Suprapubic skin (tissue), 3 donors: Measurements from ENCODE around the gene KRTAP19-7.

Experiments
- EP300 ChIP-seq: sonication (generic); formaldehyde crosslinking; IDR thresholded peaks from one replicate; pipeline ENCODE4 v1.6.1; 2017; ENCODE audit warnings: antibody characterized with exemption
- POLR2A ChIP-seq, 2 donors: fragments of 450-650 bp; IDR thresholded peaks; one replicate each; pipeline ENCODE4 v1.6.1; 2017; ENCODE audit warnings: antibody characterized with exemption in 2 of 2, mild to moderate bottlenecking in 2 of 2, moderate library complexity in 2 of 2
- TF ChIP-seq, protein P1 (sequence below), 2 donors: fragments of 200-600 bp in 1 of 2; fragments of 450-650 bp in 1 of 2; sonication (generic) in 1 of 2; IDR thresholded peaks; one replicate each; pipeline ENCODE4 v1.5.1; 2016 to 2019; ENCODE audit warnings: antibody characterized with exemption in 2 of 2, mild to moderate bottlenecking in 1 of 2, moderate library complexity in 1 of 2

DNA sequence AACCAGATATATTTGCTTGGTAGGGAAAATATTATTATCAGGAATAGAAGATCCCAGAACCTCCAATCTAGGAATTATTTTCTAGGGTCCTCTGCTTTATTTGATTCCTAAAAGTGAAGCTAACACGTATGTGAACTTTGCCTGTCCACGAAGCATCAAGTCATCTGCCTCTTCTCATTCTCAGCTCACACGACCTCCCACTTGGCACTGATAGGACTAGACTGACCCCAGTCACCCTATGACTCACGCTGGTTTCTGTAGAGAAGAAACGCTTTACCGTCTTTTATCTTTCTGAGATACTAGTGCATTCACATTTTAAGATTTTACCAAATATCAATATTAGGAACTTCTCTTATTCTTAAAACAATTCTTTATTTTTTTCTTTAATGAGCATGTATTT lies 2.0 kb upstream of the KRTAP19-7 start:
- TF ChIP-seq, protein P1, sequence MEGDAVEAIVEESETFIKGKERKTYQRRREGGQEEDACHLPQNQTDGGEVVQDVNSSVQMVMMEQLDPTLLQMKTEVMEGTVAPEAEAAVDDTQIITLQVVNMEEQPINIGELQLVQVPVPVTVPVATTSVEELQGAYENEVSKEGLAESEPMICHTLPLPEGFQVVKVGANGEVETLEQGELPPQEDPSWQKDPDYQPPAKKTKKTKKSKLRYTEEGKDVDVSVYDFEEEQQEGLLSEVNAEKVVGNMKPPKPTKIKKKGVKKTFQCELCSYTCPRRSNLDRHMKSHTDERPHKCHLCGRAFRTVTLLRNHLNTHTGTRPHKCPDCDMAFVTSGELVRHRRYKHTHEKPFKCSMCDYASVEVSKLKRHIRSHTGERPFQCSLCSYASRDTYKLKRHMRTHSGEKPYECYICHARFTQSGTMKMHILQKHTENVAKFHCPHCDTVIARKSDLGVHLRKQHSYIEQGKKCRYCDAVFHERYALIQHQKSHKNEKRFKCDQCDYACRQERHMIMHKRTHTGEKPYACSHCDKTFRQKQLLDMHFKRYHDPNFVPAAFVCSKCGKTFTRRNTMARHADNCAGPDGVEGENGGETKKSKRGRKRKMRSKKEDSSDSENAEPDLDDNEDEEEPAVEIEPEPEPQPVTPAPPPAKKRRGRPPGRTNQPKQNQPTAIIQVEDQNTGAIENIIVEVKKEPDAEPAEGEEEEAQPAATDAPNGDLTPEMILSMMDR (IDR thresholded peaks at IDR 0.05): no peak
- no peak for TF ChIP-seq EP300
- no peak for TF ChIP-seq POLR2A (IDR thresholded peaks at IDR 0.05)
